H1 (cell line): ENCODE measurements around the gene ELL2. TPM values are rescaled to one million over a fixed set of nuclear protein-coding genes. Genes with fewer than 3 reads are reported as not detected.

Experiments
- CTCF ChIA-PET: fragments of 300-600 bp; sonication (Branson Sonifier 250); formaldehyde crosslinking; loops from one replicate; lab custom pipeline; 2021; ENCODE audit not compliant: partially characterized antibody; lab: Charles Lee
- POLR2A ChIA-PET: fragments of 300-600 bp; sonication (Branson Sonifier 250); formaldehyde crosslinking; loops from one replicate; lab custom pipeline; 2021; ENCODE audit warnings: inconsistent platforms; ENCODE audit not compliant: partially characterized antibody; lab: Charles Lee
- DNase-seq, 2 experiments: peaks; one replicate each; pipeline versions ENCODE4 v3.0.0 to v3.0.0-alpha.2; 2010 to 2022; ENCODE audit warnings: low spot score in 2 of 2, low read depth in 1 of 2, mixed read lengths in 1 of 2
- FAIRE-seq: peaks from 2 replicates; lab custom pipeline; 2011; peaks lifted over from hg19 to GRCh38; lab: Jason Lieb, UNC
- H2AFZ ChIP-seq: 2 replicates; pipeline ENCODE4 v1.8.1; 2012; ENCODE audit warnings: low read length, inconsistent platforms
- H2AK5ac ChIP-seq: 2 replicates; pipeline ENCODE4 v1.6.1; 2013; ENCODE audit warnings: low read depth, low read length
- H2BK120ac ChIP-seq: replicated peaks from 2 replicates; pipeline ENCODE3; 2013; ENCODE audit warnings: low read depth, low read length, inconsistent platforms
- H2BK12ac ChIP-seq: 2 replicates; pipeline ENCODE4 v1.6.1; 2013; ENCODE audit warnings: low read depth, low read length
- H2BK15ac ChIP-seq: 2 replicates; pipeline ENCODE4 v1.6.1; 2013; ENCODE audit warnings: low read length
- H2BK20ac ChIP-seq: 2 replicates; pipeline ENCODE4 v1.6.1; 2013; ENCODE audit warnings: low read length
- H2BK5ac ChIP-seq: 2 replicates; pipeline ENCODE4 v1.6.1; 2013; ENCODE audit warnings: low read depth, low read length
- H3K14ac ChIP-seq: 2 replicates; pipeline ENCODE4 v1.6.1; 2013; ENCODE audit warnings: inconsistent platforms; ENCODE audit not compliant: insufficient read length
- H3K18ac ChIP-seq: 2 replicates; pipeline ENCODE4 v1.6.1; 2013; ENCODE audit warnings: low read length; ENCODE audit errors: extremely low read depth
- H3K23ac ChIP-seq: 2 replicates; pipeline ENCODE4 v1.6.1; 2013; ENCODE audit warnings: inconsistent platforms; ENCODE audit not compliant: insufficient read length
- H3K23me2 ChIP-seq: 2 replicates; pipeline ENCODE4 v1.6.1; 2013; ENCODE audit warnings: low read depth, low read length
- H3K27ac ChIP-seq: 2 replicates; pipeline ENCODE4 v1.6.1; 2011; ENCODE audit warnings: low read depth, low read length, inconsistent platforms
- H3K27me3 ChIP-seq, 4 experiments: replicated peaks in 1 of 4; 1 replicate in 1 of 4; 2 replicates in 3 of 4; pipeline versions ENCODE4 v1.6.1 to v1.8.1; 2011 to 2013; ENCODE audit warnings: low read length in 3 of 4, mild to moderate bottlenecking in 3 of 4, inconsistent platforms in 2 of 4, mixed read lengths in 2 of 4, moderate library complexity in 1 of 4; ENCODE audit not compliant: control insufficient read depth in 3 of 4, insufficient read depth in 3 of 4; ENCODE audit errors: extremely low read depth in 1 of 4
- H3K36me3 ChIP-seq, 4 experiments: 2 replicates each; pipeline versions ENCODE4 v1.6.1 to v1.8.1; 2011 to 2013; ENCODE audit warnings: mild to moderate bottlenecking in 4 of 4, low read length in 3 of 4, moderate library complexity in 2 of 4, control low read depth in 1 of 4, inconsistent platforms in 1 of 4; ENCODE audit not compliant: insufficient read depth in 4 of 4, control insufficient read depth in 2 of 4
- H3K4ac ChIP-seq: replicated peaks from 2 replicates; pipeline ENCODE3; 2013; ENCODE audit warnings: low read length, low read depth, mixed read lengths, inconsistent platforms; ENCODE audit not compliant: insufficient read length
- H3K4me1 ChIP-seq, 4 experiments: replicated peaks in 1 of 4; 1 replicate in 1 of 4; 2 replicates in 3 of 4; pipeline versions ENCODE4 v1.6.1 to v1.8.1; 2011 to 2013; ENCODE audit warnings: low read length in 3 of 4, inconsistent platforms in 2 of 4, mixed read lengths in 1 of 4; ENCODE audit not compliant: insufficient read depth in 4 of 4, control insufficient read depth in 3 of 4
- H3K4me2 ChIP-seq, 2 experiments: 2 replicates each; pipeline versions ENCODE4 v1.6.1 to v1.8.1; 2011 to 2013; ENCODE audit warnings: low read depth in 2 of 2, low read length in 2 of 2, control low read depth in 1 of 2, inconsistent platforms in 1 of 2, mild to moderate bottlenecking in 1 of 2; ENCODE audit not compliant: insufficient read depth in 1 of 2
- H3K4me3 ChIP-seq, 4 experiments: fragments of 200-600, 300-600 bp in 1 of 4; sonication (generic), shearing (Covaris generic), sonication (Bioruptor Twin) in 1 of 4; 2 replicates each; pipeline versions ENCODE4 v1.5.1 to v1.8.1; 2011 to 2016; ENCODE audit warnings: low read length in 4 of 4, low read depth in 3 of 4, control low read depth in 2 of 4, inconsistent platforms in 2 of 4, mild to moderate bottlenecking in 2 of 4, mixed read lengths in 1 of 4, moderate library complexity in 1 of 4; ENCODE audit not compliant: insufficient read depth in 2 of 4; ENCODE audit errors: extremely low read depth in 1 of 4
- H3K56ac ChIP-seq: replicated peaks from 2 replicates; pipeline ENCODE3; 2013; ENCODE audit warnings: low read depth, mild to moderate bottlenecking, mixed read lengths, low read length, inconsistent platforms; ENCODE audit not compliant: insufficient read length
- H3K79me1 ChIP-seq: 2 replicates; pipeline ENCODE4 v1.6.1; 2013; ENCODE audit warnings: low read depth, low read length, control low read depth
- H3K79me2 ChIP-seq, 2 experiments: 2 replicates each; pipeline versions ENCODE4 v1.6.1 to v1.8.1; 2012 to 2013; ENCODE audit warnings: low read length in 2 of 2, mild to moderate bottlenecking in 2 of 2, inconsistent platforms in 1 of 2; ENCODE audit not compliant: insufficient read depth in 2 of 2, control insufficient read depth in 1 of 2
- H3K9ac ChIP-seq, 4 experiments: replicated peaks in 1 of 4; 1 replicate in 1 of 4; 2 replicates in 3 of 4; pipeline versions ENCODE4 v1.6.1 to v1.8.1; 2011 to 2013; ENCODE audit warnings: low read depth in 3 of 4, low read length in 3 of 4, control low read depth in 2 of 4, mild to moderate bottlenecking in 2 of 4, moderate library complexity in 2 of 4, inconsistent platforms in 1 of 4; ENCODE audit errors: extremely low read depth in 1 of 4
- H3K9me3 ChIP-seq, 2 experiments: 2 replicates each; pipeline versions ENCODE4 v1.6.1 to v1.8.1; 2012 to 2013; ENCODE audit warnings: mild to moderate bottlenecking in 2 of 2, moderate library complexity in 2 of 2, control low read depth in 1 of 2, inconsistent platforms in 1 of 2, low read depth in 1 of 2, low read length in 1 of 2, mixed read lengths in 1 of 2; ENCODE audit not compliant: insufficient read depth in 2 of 2
- H4K20me1 ChIP-seq, 2 experiments: replicated peaks in 1 of 2; 2 replicates each; pipeline versions ENCODE3 to v1.8.1; 2011 to 2013; ENCODE audit warnings: inconsistent platforms in 2 of 2, low read length in 2 of 2, mild to moderate bottlenecking in 1 of 2; ENCODE audit not compliant: insufficient read depth in 2 of 2, control insufficient read depth in 1 of 2
- H4K5ac ChIP-seq: 2 replicates; pipeline ENCODE4 v1.6.1; 2013; ENCODE audit warnings: low read length, low read depth, mixed read lengths, inconsistent platforms; ENCODE audit not compliant: insufficient read length
- H4K8ac ChIP-seq: 2 replicates; pipeline ENCODE4 v1.8.0; 2013; ENCODE audit warnings: mild to moderate bottlenecking, moderate library complexity, low read length, inconsistent platforms; ENCODE audit not compliant: insufficient read depth; ENCODE audit errors: extremely low read depth
- H4K91ac ChIP-seq: replicated peaks from 2 replicates; pipeline ENCODE3; 2013; ENCODE audit warnings: low read length, mixed read lengths, inconsistent platforms; ENCODE audit not compliant: insufficient read length
- KDM5A ChIP-seq: fragments of 200-600 bp; IDR thresholded peaks from 2 replicates; pipeline ENCODE4 v1.7.1; 2012; ENCODE audit warnings: mild to moderate bottlenecking, low read length, inconsistent platforms, mixed read lengths
- PHF8 ChIP-seq: fragments of 200-600 bp; sonication (generic); conservative IDR thresholded peaks from 2 replicates; pipeline ENCODE4 v1.7.1; 2012; ENCODE audit warnings: low read depth, mild to moderate bottlenecking, inconsistent platforms, low read length, moderate library complexity
- SIRT6 ChIP-seq: IDR thresholded peaks from one replicate; pipeline ENCODE4 v1.7.1; 2012; ENCODE audit warnings: low read length, inconsistent platforms
- SUZ12 ChIP-seq: fragments of 200-600 bp; sonication (generic); IDR thresholded peaks from 2 replicates; pipeline ENCODE4 v1.6.1; 2012; ENCODE audit warnings: mild to moderate bottlenecking, inconsistent platforms, low read length, moderate library complexity, mixed read lengths
- TEAD4 ChIP-seq: IDR thresholded peaks from 2 replicates; pipeline ENCODE4 v1.6.1; 2012; ENCODE audit warnings: low read depth, low read length, inconsistent platforms, mixed read lengths
- WGBS, 2 experiments: shearing (Covaris generic) in 1 of 2; methylation state at CpG; one replicate each; pipeline versions ENCODE4 v1.1.6 to v1.1.7; 2013 to 2015; ENCODE audit warnings: low lambda C conversion rate in 2 of 2, mixed read lengths in 2 of 2, inconsistent platforms in 1 of 2, low coverage in 1 of 2, missing lambda C conversion rate in 1 of 2; ENCODE audit not compliant: insufficient replicate concordance in 2 of 2, insufficient coverage in 1 of 2, insufficient read length in 1 of 2; ENCODE audit errors: extremely low coverage in 1 of 2, missing lambda C conversion rate in 1 of 2; 5-methylcytosine and 5-hydroxymethylcytosine counted together
- polyA plus RNA-seq, 7 experiments: library from polyadenylated mRNA; depleted of rRNA in 3 of 7; stranded (reverse) in 5 of 7; unstranded in 2 of 7; fragments of >200 nt in 5 of 7; fragments of 200-250 nt in 2 of 7; gene quantifications; 1 replicate in 5 of 7; 2 replicates in 1 of 7; 4 replicates in 1 of 7; pipeline versions ENCODE4 v1.2.1 to v1.2.3, GENCODE V29; 2011 to 2013; ENCODE audit warnings: missing spikeins in 2 of 7, mixed read lengths in 2 of 7
- total RNA-seq: library from RNA; stranded (reverse); fragmentation: NEBNext Ultra II Directional; extraction: Animal tissue kit (Norgen Biotek cat#: 25700); gene quantifications from 2 replicates; pipeline ENCODE4 v1.2.1, GENCODE V29; 2021

ELL2 gene
- total and polyA plus RNA-seq, 2 of the 8 experiments (the other 6 are each of a cell fraction or from before 2014, with no cell fraction given), result 6.3 to 29.4 TPM

DNA sequence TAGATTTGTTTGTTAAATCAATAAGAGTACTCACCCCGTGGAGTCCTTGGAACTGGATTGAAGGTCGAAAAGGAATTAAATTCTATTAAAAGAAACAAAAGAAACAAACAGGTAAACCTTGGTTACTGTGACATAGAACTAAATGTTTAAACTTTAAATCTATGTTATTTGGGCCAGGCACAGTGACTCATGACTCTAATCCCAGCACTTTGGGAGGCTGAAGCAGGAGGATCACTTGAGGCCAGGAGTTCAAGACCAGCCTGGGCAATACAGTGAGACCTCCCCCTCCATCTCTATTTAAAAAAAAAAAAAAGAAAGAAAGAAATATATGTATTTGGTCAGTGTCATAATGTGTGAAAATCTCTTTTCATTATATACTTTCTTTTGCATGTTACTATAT lies 18.7 kb downstream of the ELL2 start:
- H2BK120ac ChIP-seq, result no peak overlapping the region
- H3K4me3 ChIP-seq, result no peak overlapping the region
- H2BK20ac ChIP-seq, result no peak overlapping the region
- H4K8ac ChIP-seq, result no peak overlapping the region
- no peak overlapping the region for H3K18ac ChIP-seq
- CTCF ChIA-PET, result interaction anchor here (0.8 to 1.2 kb wide), 2 partner anchors 20 to 392 kb away, joined by 3 read pairs; no protein-coding TSS in a partner anchor
- H2AK5ac ChIP-seq, result no peak overlapping the region
- FAIRE-seq (no peak), DNase-seq (no peak)
- H3K56ac ChIP-seq, result no peak overlapping the region
- 94% methylated on average over 2 of the region's 2 CpGs; no CpG with 5 or more reads in 1 of the 2 experiments for WGBS, 2 experiments
- TF ChIP-seq PHF8, result no peak
- no peak for TF ChIP-seq KDM5A
- no peak for TF ChIP-seq SIRT6
- no peak for TF ChIP-seq TEAD4
- TF ChIP-seq SUZ12, result no peak
- no peaks in the 10 kb centered on the region for H3K36me3 ChIP-seq
- H2BK12ac ChIP-seq, result no peak overlapping the region
- no peak overlapping the region for H4K5ac ChIP-seq
- H2BK15ac ChIP-seq, result no peak overlapping the region
- no peak overlapping the region for H3K4ac ChIP-seq
- no peak overlapping the region for H4K91ac ChIP-seq
- H2AFZ ChIP-seq, result no peak overlapping the region
- H2BK5ac ChIP-seq, result no peak overlapping the region
- peaks cover 0 to 21% (median 3%) of the 10 kb centered on the region in 4 experiments; a peak in 3 of 7 replicates for H3K4me1 ChIP-seq
- H3K9ac ChIP-seq, result no peak overlapping the region
- H3K27ac ChIP-seq, result no peak overlapping the region
- no peak overlapping the region for H3K14ac ChIP-seq
- H3K23ac ChIP-seq, result no peak overlapping the region
- POLR2A ChIA-PET, result interaction anchor here (1.0 kb wide), 1 partner anchor 16 kb away, joined by 3 read pairs; no protein-coding TSS in a partner anchor
- H3K79me1 ChIP-seq, result no peaks in the 10 kb centered on the region
- H3K27me3 ChIP-seq, result no peaks in the 10 kb centered on the region
- H3K23me2 ChIP-seq, result no peaks in the 10 kb centered on the region
- H4K20me1 ChIP-seq, result no peaks in the 10 kb centered on the region
- no peaks in the 10 kb centered on the region for H3K9me3 ChIP-seq
- H3K4me2 ChIP-seq, result no peak overlapping the region
- H3K79me2 ChIP-seq, result peaks cover 0 to 23% of the 10 kb centered on the region in 2 experiments; a peak in 2 of 4 replicates
